GM12801 (cell line): ENCODE results near the gene CYREN.

Experiments used
- CTCF ChIP-seq: IDR thresholded peaks from one replicate; pipeline ENCODE4 v1.5.1; 2011; ENCODE audit warnings: control low read depth; ENCODE audit not compliant: insufficient read length; ENCODE audit errors: extremely low read depth

Gene CYREN

GRCh38 chr7:135186841-135187253 is 16.3 kb upstream of the CYREN start:
- TF ChIP-seq CTCF, result no peak

- no peak for TF ChIP-seq CTCF
These were observed 15.7 kb upstream of the CYREN start for GRCh38 chr7:135186261-135186540.

GRCh38 chr7:135185471-135186260 is 15.2 kb upstream of the CYREN start:
- no peak for TF ChIP-seq CTCF

- TF ChIP-seq CTCF, result no peak
These were observed 13.8 kb upstream of the CYREN start for GRCh38 chr7:135184254-135184841.

GRCh38 chr7:135183478-135183877 is 13.0 kb upstream of the CYREN start:
- no peak for TF ChIP-seq CTCF

- TF ChIP-seq CTCF, result no peak
These were observed 11.6 kb upstream of the CYREN start for GRCh38 chr7:135181929-135182678.

- no peak for TF ChIP-seq CTCF
These were observed 10.9 kb upstream of the CYREN start for GRCh38 chr7:135181261-135181928.
